ENCODE results near the gene ZBTB4. TPM values are rescaled to one million over a fixed set of nuclear protein-coding genes. Genes with fewer than 3 reads are reported as not detected.
A peak's percentile ranks its signal among the peaks of the same experiment; 100 is the strongest.

The ZBTB4 gene
- total and polyA plus RNA-seq, 9 of the 15 experiments (the other 6 are each of a cell fraction or from before 2014, with no cell fraction given) = 0.92 to 6.9 (median 3.3) TPM

DNA sequence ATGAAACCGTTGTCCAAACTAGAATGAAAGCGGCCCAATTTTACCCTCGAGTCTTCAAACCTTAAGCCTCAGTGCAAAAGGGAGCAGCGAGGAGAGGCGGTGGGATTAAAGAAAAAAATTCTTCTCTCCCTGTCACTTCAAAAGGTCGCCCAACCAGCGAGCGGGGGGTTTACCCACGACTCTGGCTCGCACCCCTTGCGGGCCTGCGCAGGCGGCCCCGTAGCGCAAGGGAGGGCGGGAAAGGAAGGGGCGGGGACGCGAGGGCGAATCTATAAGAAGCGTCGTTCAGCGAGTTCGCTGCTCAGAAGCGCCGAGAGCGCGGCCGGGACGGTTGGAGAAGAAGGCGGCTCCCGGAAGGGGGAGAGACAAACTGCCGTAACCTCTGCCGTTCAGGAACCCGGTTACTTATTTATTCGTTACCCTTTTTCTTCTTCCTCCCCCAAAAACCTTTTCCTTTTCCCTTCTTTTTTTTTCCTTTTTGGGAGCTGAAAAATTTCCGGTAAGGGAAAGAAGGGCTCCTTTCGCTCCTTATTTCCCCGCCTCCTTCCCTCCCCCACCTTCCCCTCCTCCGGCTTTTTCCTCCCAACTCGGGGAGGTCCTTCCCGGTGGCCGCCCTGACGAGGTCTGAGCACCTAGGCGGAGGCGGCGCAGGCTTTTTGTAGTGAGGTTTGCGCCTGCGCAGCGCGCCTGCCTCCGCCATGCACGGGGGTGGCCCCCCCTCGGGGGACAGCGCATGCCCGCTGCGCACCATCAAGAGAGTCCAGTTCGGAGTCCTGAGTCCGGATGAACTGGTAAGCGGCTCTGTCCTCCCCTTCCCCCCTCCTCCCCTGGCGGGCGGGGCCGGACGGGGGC, 4.9 kb upstream of the ZBTB4 start, which contains the start of gene POLR2A (continued):
- peak; percentile 52; the same call in 1 of the 2 replicates for TF ChIP-seq ZNF644 (tag; IDR thresholded peaks at IDR 0.05; ENCODE audit: low read depth)
- 0 out of 2 replicates have a peak, but pooled peaks have one; percentile 49 for TF ChIP-seq ZNF445 (CRISPR knock-in tag; IDR thresholded peaks at IDR 0.05; ENCODE audit: low read depth)
- TF ChIP-seq CCNT2 (IDR thresholded peaks at IDR 0.05; ENCODE audit: borderline replicate concordance, extremely low read depth, insufficient read length, low read depth, low read length) = peak; percentile 87
- TF ChIP-seq RBBP5 (IDR thresholded peaks at IDR 0.05; ENCODE audit: borderline replicate concordance, insufficient read depth, low read length, poor library complexity, severe bottlenecking) = peak; percentile 48
- TF ChIP-seq NCOR1 (IDR thresholded peaks at IDR 0.05) = peak; percentile 75
- no peak for TF ChIP-seq ZNF197 (CRISPR knock-in tag; IDR thresholded peaks at IDR 0.05; ENCODE audit: low read depth)
- no peak for TF ChIP-seq ZSCAN29 (IDR thresholded peaks at IDR 0.05)
- peak; percentile 93 for TF ChIP-seq SMAD1 (IDR thresholded peaks at IDR 0.05; ENCODE audit: low read depth, low read length, partially characterized antibody)
- TF ChIP-seq ZNF133 (CRISPR knock-in tag; IDR thresholded peaks at IDR 0.05) = no peak
- TF ChIP-seq TAF7 (tag; IDR thresholded peaks at IDR 0.05) = peak; percentile 99
- TF ChIP-seq RBM39 (optimal IDR thresholded peaks at IDR 0.05; ENCODE audit: low read depth, low read length) = peak; percentile 92
- TF ChIP-seq POLR2B (IDR thresholded peaks at IDR 0.05; ENCODE audit: low read depth, partially characterized antibody) = peak; percentile 99
- TF ChIP-seq NR1H2 (CRISPR knock-in tag; IDR thresholded peaks at IDR 0.05) = peak; percentile 90
- no peak for TF ChIP-seq ZNF3 (CRISPR knock-in tag; IDR thresholded peaks at IDR 0.05)
- TF ChIP-seq ZFP30 (CRISPR knock-in tag; IDR thresholded peaks at IDR 0.05; ENCODE audit: borderline replicate concordance) = no peak; the same call in 1 of the 2 replicates
- no peak for TF ChIP-seq RERE (CRISPR knock-in tag; IDR thresholded peaks at IDR 0.05; ENCODE audit: borderline replicate concordance)
- TF ChIP-seq FOXJ2 (tag; IDR thresholded peaks at IDR 0.05) = peak; percentile 82; the same call in 1 of the 2 replicates
